ENCODE data around the gene SCFD1.
A peak's percentile ranks its signal among the peaks of the same experiment; 100 is the strongest.

SCFD1 gene

GRCh38 chr14:30581283-30581625 lies 40.9 kb upstream of the SCFD1 start:
- H3K4me3 ChIP-seq (ENCODE audit: low read depth, low read length), result no peak overlapping the region
- no peak for DNase-seq (ENCODE audit: low read depth)
- TF ChIP-seq CTCF (conservative IDR thresholded peaks at IDR 0.05; ENCODE audit: low read depth, low read length), result no peak

GRCh38 chr14:30582376-30582775 lies 39.7 kb upstream of the SCFD1 start:
- TF ChIP-seq CTCF (conservative IDR thresholded peaks at IDR 0.05; ENCODE audit: low read depth, low read length), result no peak
- no peak overlapping the region for H3K4me3 ChIP-seq (ENCODE audit: low read depth, low read length)
- no peak for DNase-seq (ENCODE audit: low read depth)

GRCh38 chr14:30584058-30584630 lies 38.0 kb upstream of the SCFD1 start:
- H3K4me3 ChIP-seq (ENCODE audit: low read depth, low read length), result no peak overlapping the region
- DNase-seq (ENCODE audit: low read depth), result peak; percentile 12
- no peak for TF ChIP-seq CTCF (conservative IDR thresholded peaks at IDR 0.05; ENCODE audit: low read depth, low read length)

GRCh38 chr14:30585204-30585603 lies 36.9 kb upstream of the SCFD1 start:
- no peak for DNase-seq (ENCODE audit: low read depth)
- no peak overlapping the region for H3K4me3 ChIP-seq (ENCODE audit: low read depth, low read length)
- TF ChIP-seq CTCF (conservative IDR thresholded peaks at IDR 0.05; ENCODE audit: low read depth, low read length), result no peak

- no peak overlapping the region for H3K4me3 ChIP-seq (ENCODE audit: low read depth, low read length)
- DNase-seq (ENCODE audit: low read depth), result no peak
- TF ChIP-seq CTCF (conservative IDR thresholded peaks at IDR 0.05; ENCODE audit: low read depth, low read length), result no peak
Measured at GRCh38 chr14:30587141-30587540, 35.0 kb upstream of the SCFD1 start.

- DNase-seq (ENCODE audit: low read depth), result no peak
- no peak overlapping the region for H3K4me3 ChIP-seq (ENCODE audit: low read depth, low read length)
- no peak for TF ChIP-seq CTCF (conservative IDR thresholded peaks at IDR 0.05; ENCODE audit: low read depth, low read length)
Measured at GRCh38 chr14:30588873-30589272, 33.2 kb upstream of the SCFD1 start.

- DNase-seq (ENCODE audit: low read depth), result no peak
- H3K4me3 ChIP-seq (ENCODE audit: low read depth, low read length), result no peak overlapping the region
- no peak for TF ChIP-seq CTCF (conservative IDR thresholded peaks at IDR 0.05; ENCODE audit: low read depth, low read length)
Measured at GRCh38 chr14:30596935-30597334, 25.2 kb upstream of the SCFD1 start.

Data from choroid plexus epithelial cell (primary cell).